ENCODE data around the gene CBY2.
"Not testable (repeated sequence)": the region's sequence is repeated elsewhere in the genome, so short reads cannot be mapped to it uniquely, and the experiment has no call there.

The CBY2 gene, protein sequence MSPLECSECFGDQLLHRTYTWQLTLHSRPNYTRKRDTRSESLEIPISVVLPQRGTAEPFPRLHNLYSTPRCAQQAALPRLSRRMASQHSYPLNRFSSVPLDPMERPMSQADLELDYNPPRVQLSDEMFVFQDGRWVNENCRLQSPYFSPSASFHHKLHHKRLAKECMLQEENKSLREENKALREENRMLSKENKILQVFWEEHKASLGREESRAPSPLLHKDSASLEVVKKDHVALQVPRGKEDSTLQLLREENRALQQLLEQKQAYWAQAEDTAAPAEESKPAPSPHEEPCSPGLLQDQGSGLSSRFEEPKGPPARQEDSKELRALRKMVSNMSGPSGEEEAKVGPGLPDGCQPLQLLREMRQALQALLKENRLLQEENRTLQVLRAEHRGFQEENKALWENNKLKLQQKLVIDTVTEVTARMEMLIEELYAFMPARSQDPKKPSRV

GRCh38 chr13:45702088-45702487 is at the start of gene CBY2:
Gene CBY2, plus strand, starts transcription at chr13:45702320. Its CDS starts 71 bp downstream, at chr13:45702391.
- DNase-seq = no peak

- DNase-seq = no peak
These were observed 47.3 kb upstream of the CBY2 start for GRCh38 chr13:45654633-45655349.

GRCh38 chr13:45658586-45659235 is 43.4 kb upstream of the CBY2 start:
- no peak for DNase-seq

DNA sequence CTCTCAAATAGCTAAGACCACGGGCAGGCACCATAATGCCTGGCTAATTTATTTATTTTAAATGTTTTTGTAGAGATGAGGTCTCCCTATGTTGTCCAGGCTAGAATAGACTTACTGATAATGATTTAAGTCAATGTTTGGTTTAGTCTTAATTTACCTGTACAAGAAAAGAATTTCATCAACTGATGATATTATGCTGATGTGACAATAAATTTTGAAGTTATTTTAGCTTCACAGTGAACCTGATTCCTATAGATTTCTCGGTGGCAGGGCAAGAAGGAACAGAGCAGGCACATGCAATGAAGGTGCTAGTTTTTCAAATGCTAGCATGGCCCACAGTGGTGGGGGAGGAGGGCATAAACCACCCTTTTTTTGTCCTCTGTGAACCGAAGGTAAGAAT is 42.6 kb upstream of the CBY2 start:
- no peak for DNase-seq

DNA sequence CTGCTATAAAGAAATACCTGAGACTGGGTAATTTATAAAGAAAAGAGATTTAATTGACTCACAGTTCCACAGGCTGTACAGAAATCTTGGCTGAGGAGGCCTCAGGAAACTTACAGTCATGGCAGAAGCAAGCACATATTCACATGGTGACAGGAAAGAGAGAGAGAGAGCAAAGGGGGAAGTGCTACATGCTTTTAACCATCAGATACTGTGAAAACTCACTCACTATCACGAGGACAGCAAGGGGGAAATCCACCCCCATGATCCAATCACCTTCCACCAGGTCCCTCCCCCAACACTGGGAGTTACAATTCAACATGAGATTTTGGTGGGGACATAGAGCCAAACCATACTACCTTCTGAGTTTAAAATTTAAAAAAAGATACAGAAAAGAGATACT is 41.7 kb upstream of the CBY2 start:
- DNase-seq = not testable (repeated sequence)

GRCh38 chr13:45662162-45662561 is 40.0 kb upstream of the CBY2 start:
- peak; percentile 33 for DNase-seq

DNA sequence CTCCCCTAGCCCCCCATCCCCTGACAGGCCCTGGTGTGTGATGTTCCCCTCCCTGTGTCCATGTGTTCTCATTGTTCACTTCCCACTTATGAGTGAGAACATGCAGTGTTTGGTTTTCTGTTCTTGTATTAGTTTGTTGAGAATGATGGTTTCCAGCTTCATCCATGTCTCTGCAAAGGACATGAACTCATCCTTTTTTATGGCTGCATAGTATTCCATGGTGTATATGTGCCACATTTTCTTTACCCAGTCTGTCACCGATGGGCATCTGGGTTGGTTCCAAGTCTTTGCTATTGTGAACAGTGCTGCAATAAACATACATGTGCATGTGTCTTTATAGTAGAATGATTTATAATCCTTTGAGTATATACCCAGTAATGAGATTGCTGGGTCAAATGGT is 39.2 kb upstream of the CBY2 start:
- DNase-seq = not testable (repeated sequence)

- DNase-seq = peak; percentile 17
These were observed 32.5 kb upstream of the CBY2 start for GRCh38 chr13:45669626-45670025.

DNA sequence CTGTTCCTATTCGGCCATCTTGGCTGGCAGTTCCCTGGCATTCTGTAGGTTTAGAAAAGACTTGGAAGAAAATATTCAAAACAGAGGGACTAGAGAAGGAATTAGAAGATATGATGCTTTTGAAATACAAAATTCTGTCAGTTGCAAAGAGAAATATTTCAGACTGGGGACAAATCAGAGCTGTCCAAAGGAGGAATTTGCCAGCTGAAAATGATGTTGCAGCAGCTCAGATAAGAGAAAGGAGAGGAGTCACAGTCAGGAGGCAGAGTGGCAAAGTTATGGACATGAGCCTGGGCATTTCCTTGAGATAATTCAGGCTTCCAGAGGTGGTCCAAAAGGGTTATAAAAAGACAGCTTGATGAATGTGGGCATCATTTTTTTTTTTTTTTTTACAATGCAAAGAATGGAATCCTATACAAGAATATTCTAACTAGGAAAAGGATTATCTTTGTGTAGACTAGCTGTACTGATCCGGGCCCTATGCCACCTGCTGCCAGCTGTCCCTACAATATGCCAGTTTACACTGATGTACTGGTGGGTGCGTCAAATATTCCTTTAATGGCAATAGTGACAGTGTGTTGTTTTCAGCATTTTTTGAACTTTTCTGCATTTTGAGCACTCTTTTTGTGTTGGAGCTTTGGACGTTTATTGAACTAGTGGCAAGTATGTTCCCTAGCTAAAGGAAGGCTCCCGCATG is 31.8 kb upstream of the CBY2 start:
- DNase-seq = peak; percentile 54

GRCh38 chr13:45674908-45675307 is 27.2 kb upstream of the CBY2 start:
- DNase-seq = no peak

DNA sequence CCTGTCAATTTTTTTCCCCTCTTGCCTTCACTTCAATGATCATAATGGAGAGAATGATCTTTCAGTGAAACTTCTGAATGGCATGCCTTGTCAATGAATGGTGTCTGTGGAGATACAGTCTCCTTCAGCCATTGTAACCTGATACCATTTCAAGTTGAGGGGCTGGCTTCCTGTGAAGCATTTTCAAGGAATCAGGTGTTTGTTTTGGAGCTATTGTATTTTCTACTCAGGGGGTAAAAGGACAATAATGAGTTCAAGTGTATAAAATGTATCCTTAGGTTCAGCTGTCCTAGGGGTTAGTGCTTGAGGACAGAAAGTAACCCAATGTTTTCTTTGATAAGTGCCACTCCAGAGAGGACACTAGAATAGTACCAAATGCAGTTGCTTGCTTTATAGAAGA is 23.8 kb upstream of the CBY2 start:
- no peak for DNase-seq

- DNase-seq = no peak
These were observed 21.0 kb upstream of the CBY2 start for GRCh38 chr13:45681113-45681512.

DNA sequence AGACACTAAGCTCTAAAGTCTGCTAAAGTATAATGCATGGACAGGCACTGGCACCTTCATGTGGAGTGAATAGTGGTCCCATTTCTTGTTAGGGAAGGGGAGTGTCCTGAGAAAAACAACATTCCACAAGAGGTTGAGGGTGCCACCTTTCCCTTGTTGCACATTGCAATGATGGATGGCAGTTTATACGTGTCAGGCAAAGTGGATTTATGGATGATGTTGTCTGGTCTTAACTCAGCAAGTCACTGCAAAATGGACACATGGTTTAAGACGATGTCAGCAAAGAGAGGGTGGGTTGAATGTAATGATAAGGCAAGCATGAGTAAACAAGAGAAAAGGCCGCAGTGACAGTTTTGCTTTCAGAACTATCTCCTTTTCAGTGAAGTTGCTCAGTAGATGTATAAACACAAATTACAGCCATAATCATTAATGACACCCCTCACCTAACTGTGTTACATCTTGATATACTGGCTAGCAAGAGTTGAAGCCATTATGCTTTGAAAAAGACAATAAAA is 19.6 kb upstream of the CBY2 start:
- DNase-seq = no peak

DNA sequence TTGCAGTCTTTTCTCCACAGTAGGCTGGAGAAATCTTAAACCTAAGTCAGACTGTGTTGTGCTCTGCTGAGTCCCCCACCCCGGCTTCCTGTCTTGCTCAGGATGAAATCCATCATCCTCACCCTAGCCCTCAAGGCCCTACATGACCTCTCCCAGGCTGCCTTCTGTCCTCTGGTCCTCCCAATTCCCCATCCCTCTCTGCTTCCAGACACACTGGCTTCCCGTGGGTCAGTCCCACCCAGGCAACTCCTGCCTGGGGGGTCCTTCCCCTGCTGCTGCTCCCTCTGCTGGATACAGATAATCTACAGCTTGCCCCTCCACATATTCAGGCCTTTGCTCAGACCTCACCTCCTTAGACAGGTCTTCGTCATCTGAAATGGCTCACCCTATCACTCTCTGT is 18.4 kb upstream of the CBY2 start:
- no peak for DNase-seq

- no peak for DNase-seq
These were observed 13.5 kb upstream of the CBY2 start for GRCh38 chr13:45688577-45688976.

DNA sequence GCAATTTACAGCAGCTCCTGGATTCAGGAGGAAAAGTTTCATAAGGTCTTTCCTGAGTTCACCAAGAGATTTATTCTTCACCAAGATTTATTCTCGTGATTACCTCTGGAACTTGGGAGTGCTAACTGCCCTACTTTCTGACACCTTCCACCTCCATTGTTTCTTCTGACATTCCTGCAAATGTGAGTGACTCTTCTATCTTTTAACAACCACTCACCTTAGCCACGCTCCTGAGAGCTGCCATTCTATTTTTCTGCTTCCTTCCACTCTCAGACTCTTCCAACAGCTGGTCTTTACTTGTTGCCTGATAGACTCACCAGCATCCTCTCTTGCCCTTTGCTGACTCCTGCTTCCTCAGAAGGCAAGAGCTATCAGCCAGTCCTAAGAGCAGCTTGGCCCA is 11.5 kb upstream of the CBY2 start:
- DNase-seq = no peak

- DNase-seq = no peak
These were observed 10.9 kb upstream of the CBY2 start for GRCh38 chr13:45691251-45691650.

DNA sequence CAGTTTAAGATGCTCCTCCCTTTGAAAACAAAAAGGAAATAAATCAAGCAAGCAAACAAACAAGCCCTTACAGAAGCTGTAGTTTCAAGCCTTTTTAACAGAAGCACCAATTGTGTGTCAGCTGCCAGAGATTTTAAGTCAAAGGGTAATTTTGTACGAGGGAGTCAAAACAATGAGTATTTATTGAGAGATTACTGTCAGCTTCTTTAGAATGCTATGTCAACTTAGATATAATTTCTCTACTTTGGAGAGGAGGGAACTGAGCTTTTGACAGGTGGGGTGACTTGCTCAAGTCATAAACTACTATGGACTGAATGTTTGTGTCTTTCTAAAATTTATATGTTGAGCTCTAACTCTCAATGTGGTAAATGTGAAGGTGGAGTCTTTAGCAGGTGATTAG is 10.5 kb upstream of the CBY2 start:
- DNase-seq = no peak

- DNase-seq = no peak
These were observed 6.9 kb upstream of the CBY2 start for GRCh38 chr13:45695198-45695730.

DNA sequence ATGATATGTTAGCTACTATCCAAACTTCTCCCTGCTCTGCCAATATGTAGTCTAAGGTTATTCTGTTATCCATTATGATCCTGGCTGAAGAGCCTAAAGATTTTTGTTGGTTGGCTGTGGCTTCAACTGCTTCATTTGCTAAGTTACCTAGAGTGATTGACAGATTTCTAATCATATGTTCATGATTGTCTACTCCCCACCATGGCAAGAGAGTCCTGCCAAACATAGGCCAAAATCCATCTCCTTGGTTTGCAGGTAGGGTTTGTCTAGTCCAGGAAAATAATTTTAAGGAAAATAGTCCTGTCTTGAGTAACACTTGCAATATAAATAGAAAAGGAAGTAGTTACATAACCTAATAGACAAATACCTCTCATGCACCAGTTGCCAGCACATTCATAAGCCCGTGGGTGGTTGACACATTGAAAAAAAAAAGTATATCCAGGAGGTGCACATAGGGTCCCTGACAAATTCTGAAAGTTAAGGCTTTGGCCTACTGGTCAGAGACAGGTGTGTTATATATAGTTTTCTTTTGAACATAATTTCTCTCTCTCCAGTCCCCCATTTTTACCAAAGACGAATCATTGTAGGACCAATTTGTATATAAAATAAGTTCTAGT is 5.4 kb upstream of the CBY2 start:
- no peak for DNase-seq

GRCh38 chr13:45700971-45701900 is 884 bp upstream of the CBY2 start:
- no peak for DNase-seq

Measured in NCI-H524 treated with DMSO at 0.1 percent for 48 hours (cell line).